ENCODE data around the gene SYTL2.
A peak's percentile ranks its signal among the peaks of the same experiment; 100 is the strongest.
"Not testable (repeated sequence)": the region's sequence is repeated elsewhere in the genome, so short reads cannot be mapped to it uniquely, and the experiment has no call there.

Gene SYTL2

GRCh38 chr11:85699957-85700741 lies 110.8 kb downstream of the SYTL2 start:
- DNase-seq (ENCODE audit: insufficient read length, low spot score) = no peak
- FAIRE-seq = peak; percentile 90

GRCh38 chr11:85698195-85698594 lies 112.7 kb downstream of the SYTL2 start:
- DNase-seq (ENCODE audit: insufficient read length, low spot score) (no peak), FAIRE-seq (peak; percentile 51)

GRCh38 chr11:85697747-85698146 lies 113.2 kb downstream of the SYTL2 start:
- DNase-seq (ENCODE audit: insufficient read length, low spot score) (no peak), FAIRE-seq (no peak)

- no peak for DNase-seq (ENCODE audit: insufficient read length, low spot score)
These were observed 115.4 kb downstream of the SYTL2 start for GRCh38 chr11:85695546-85695945.

GRCh38 chr11:85694385-85694980 lies 116.5 kb downstream of the SYTL2 start:
- peak; percentile 72 for FAIRE-seq

More at GRCh38 chr11:85695546-85695945, 115.4 kb downstream of the SYTL2 start:
- FAIRE-seq = no peak

GRCh38 chr11:85685820-85686459 lies 125.0 kb downstream of the SYTL2 start, which contains the start of gene CCDC89:
Gene CCDC89, minus strand, starts transcription at chr11:85686195. Its CDS starts 65 bp downstream, at chr11:85686130.
- FAIRE-seq (no peak), DNase-seq (ENCODE audit: insufficient read length, low spot score) (no peak)

More at GRCh38 chr11:85694385-85694980, 116.5 kb downstream of the SYTL2 start:
- DNase-seq (ENCODE audit: insufficient read length, low spot score) = no peak

- DNase-seq (ENCODE audit: insufficient read length, low spot score) (no peak), FAIRE-seq (no peak)
These were observed 125.7 kb downstream of the SYTL2 start for GRCh38 chr11:85685125-85685819.

- FAIRE-seq = peak; percentile 88
- no peak for DNase-seq (ENCODE audit: insufficient read length, low spot score)
These were observed 128.3 kb downstream of the SYTL2 start for GRCh38 chr11:85682330-85683305.

- DNase-seq (ENCODE audit: insufficient read length, low spot score) (no peak), FAIRE-seq (no peak)
These were observed 130.0 kb downstream of the SYTL2 start for GRCh38 chr11:85680897-85681296.

- FAIRE-seq (no peak), DNase-seq (ENCODE audit: insufficient read length, low spot score) (no peak)
These were observed 131.4 kb downstream of the SYTL2 start for GRCh38 chr11:85679576-85679975.

- DNase-seq (ENCODE audit: insufficient read length, low spot score) (no peak), FAIRE-seq (no peak)
These were observed 137.5 kb downstream of the SYTL2 start for GRCh38 chr11:85673393-85673792.

GRCh38 chr11:85672105-85672902 lies 138.6 kb downstream of the SYTL2 start:
- FAIRE-seq (no peak), DNase-seq (ENCODE audit: insufficient read length, low spot score) (no peak)

GRCh38 chr11:85670949-85671663 lies 139.8 kb downstream of the SYTL2 start:
- not testable (repeated sequence) for DNase-seq (ENCODE audit: insufficient read length, low spot score); FAIRE-seq

GRCh38 chr11:85668157-85668556 lies 142.8 kb downstream of the SYTL2 start:
- FAIRE-seq (no peak), DNase-seq (ENCODE audit: insufficient read length, low spot score) (no peak)

GRCh38 chr11:85666687-85667086 lies 144.3 kb downstream of the SYTL2 start:
- DNase-seq (ENCODE audit: insufficient read length, low spot score) (no peak), FAIRE-seq (no peak)

GRCh38 chr11:85665733-85666132 lies 145.2 kb downstream of the SYTL2 start:
- FAIRE-seq = peak; percentile 56
- DNase-seq (ENCODE audit: insufficient read length, low spot score) = no peak

- peak; percentile 96 for FAIRE-seq
- peak; percentile 71 for DNase-seq (ENCODE audit: insufficient read length, low spot score)
These were observed 146.1 kb downstream of the SYTL2 start, which contains the start of gene CREBZF for GRCh38 chr11:85664615-85665481. Gene CREBZF, minus strand, starts transcription at chr11:85665129. Its CDS starts 254 bp downstream, at chr11:85664875.

Data from GM19239 (cell line).